A549 (cell line): ENCODE data around the gene FAF1. TPM values are rescaled to one million over a fixed set of nuclear protein-coding genes. Genes with fewer than 3 reads are reported as not detected.
A peak's percentile ranks its signal among the peaks of the same experiment; 100 is the strongest.
"Not testable (repeated sequence)": the region's sequence is repeated elsewhere in the genome, so short reads cannot be mapped to it uniquely, and the experiment has no call there.

Source experiments
- ATAC-seq, 2 experiments: fragments of 200-7000 bp in 1 of 2; fragments of >200 bp in 1 of 2; cut with Nextera tagmentation in 1 of 2; cut with Tn5 transposase in 1 of 2; 3 replicates each; pipeline versions ENCODE4 v1.8.0 to v1.9.1; 2018 to 2020; ENCODE audit warnings: mild to moderate bottlenecking in 1 of 2, moderate library complexity in 1 of 2
- CTCF ChIA-PET: fragments of 300-600 bp; sonication (Branson Sonifier 250); formaldehyde crosslinking; extraction: SDS; loops from one replicate; lab custom pipeline; 2021; ENCODE audit warnings: antibody characterized with exemption, inconsistent platforms; lab: Yijun Ruan, JAX
- POLR2A ChIA-PET: fragments of 350-600 bp; formaldehyde crosslinking; extraction: SDS; loops from one replicate; lab custom pipeline; 2021; ENCODE audit warnings: antibody characterized with exemption, inconsistent platforms; lab: Yijun Ruan, JAX
- DNase-seq, 2 experiments: peaks; one replicate each; pipeline versions ENCODE4 v3.0.0 to v3.0.0-alpha.2; 2011 to 2016; ENCODE audit warnings: low read depth in 1 of 2, low spot score in 1 of 2
- FAIRE-seq: peaks from 2 replicates; lab custom pipeline; 2011; peaks lifted over from hg19 to GRCh38; lab: Jason Lieb, UNC
- H3K27ac ChIP-seq, 2 experiments: fragments of >200 bp; sonication (Bioruptor Twin); formaldehyde crosslinking; 3 replicates each; pipeline ENCODE4 v1.5.1; 2016 to 2017
- H3K4me1 ChIP-seq: fragments of >200 bp; sonication (Bioruptor Twin); formaldehyde crosslinking; 3 replicates; pipeline ENCODE4 v1.6.1; 2016
- H3K4me2 ChIP-seq: fragments of >200 bp; sonication (Bioruptor Twin); formaldehyde crosslinking; 3 replicates; pipeline ENCODE4 v1.6.1; 2016
- H3K4me3 ChIP-seq: fragments of >200 bp; sonication (Bioruptor Twin); formaldehyde crosslinking; 3 replicates; pipeline ENCODE4 v1.5.1; 2016
- H3K9me3 ChIP-seq: fragments of >200 bp; sonication (Bioruptor Twin); formaldehyde crosslinking; 3 replicates; pipeline ENCODE4 v1.6.1; 2016
- CBX2 ChIP-seq: fragments of 200-600 bp; sonication (generic); IDR thresholded peaks from 2 replicates; pipeline ENCODE4 v1.6.1; 2016; ENCODE audit warnings: low read depth, mild to moderate bottlenecking, borderline replicate concordance
- CBX8 ChIP-seq: fragments of 200-600 bp; sonication (generic); IDR thresholded peaks from 2 replicates; pipeline ENCODE4 v1.6.1; 2016
- EHMT2 ChIP-seq: fragments of 200-600 bp; sonication (generic); IDR thresholded peaks from 2 replicates; pipeline ENCODE4 v1.6.1; 2016; ENCODE audit warnings: antibody characterized with exemption, low read depth, mild to moderate bottlenecking, moderate library complexity
- EP300 ChIP-seq, 2 experiments: fragments of >200 bp; sonication (Bioruptor Twin); formaldehyde crosslinking; IDR thresholded peaks; 2 replicates in 1 of 2; 3 replicates in 1 of 2; pipeline ENCODE4 v1.6.1; 2016 to 2017
- GATA3 ChIP-seq: IDR thresholded peaks from 2 replicates; pipeline ENCODE4 v1.6.1; 2012; ENCODE audit warnings: borderline replicate concordance
- HDAC2 ChIP-seq: fragments of 200-600 bp; sonication (generic); IDR thresholded peaks from 2 replicates; pipeline ENCODE4 v1.6.1; 2016
- JUN ChIP-seq, 2 experiments: fragments of >200 bp; sonication (Bioruptor Twin); formaldehyde crosslinking; IDR thresholded peaks; 2 replicates in 1 of 2; 3 replicates in 1 of 2; pipeline ENCODE4 v1.6.1; 2016 to 2017
- KDM5A ChIP-seq: fragments of 200-600 bp; sonication (generic); IDR thresholded peaks from 2 replicates; pipeline ENCODE4 v1.6.1; 2016; ENCODE audit warnings: antibody characterized with exemption, mild to moderate bottlenecking
- MAFK ChIP-seq: fragments of 450-650 bp; IDR thresholded peaks from 2 replicates; pipeline ENCODE4 v1.6.1; 2014; ENCODE audit not compliant: partially characterized antibody
- MAX ChIP-seq: IDR thresholded peaks from 2 replicates; pipeline ENCODE4 v1.6.1; 2012
- NPAS2 ChIP-seq: fragments of 250-450 bp; sonication (Bioruptor Pico); IDR thresholded peaks from 2 replicates; pipeline ENCODE4 v1.8.0; 2022; ENCODE audit warnings: mild to moderate bottlenecking, moderate library complexity, borderline replicate concordance
- RAD21 ChIP-seq, 2 experiments: fragments of >200 bp in 1 of 2; sonication (Bioruptor Twin) in 1 of 2; formaldehyde crosslinking in 1 of 2; IDR thresholded peaks in 1 of 2; conservative IDR thresholded peaks in 1 of 2; 2 replicates in 1 of 2; 3 replicates in 1 of 2; pipeline ENCODE4 v1.6.1; 2012 to 2018; ENCODE audit warnings: inconsistent platforms in 1 of 2
- SMC3 ChIP-seq: fragments of >200 bp; sonication (Bioruptor Twin); formaldehyde crosslinking; IDR thresholded peaks from 3 replicates; pipeline ENCODE4 v1.6.1; 2018; ENCODE audit warnings: inconsistent platforms
- SREBF2 ChIP-seq: fragments of 450-650 bp; IDR thresholded peaks from 2 replicates; pipeline ENCODE4 v1.6.1; 2014; ENCODE audit warnings: mild to moderate bottlenecking, moderate library complexity
- WGBS: methylation state at CpG from one replicate; pipeline ENCODE4 v1.1.6; 2017; ENCODE audit errors: missing lambda C conversion rate; 5-methylcytosine and 5-hydroxymethylcytosine counted together
- polyA plus RNA-seq, 4 experiments: library from polyadenylated mRNA; depleted of rRNA in 3 of 4; stranded (reverse); fragments of >200 nt; fragmentation: RNase III in 1 of 4; extraction: RNeasy Plus Mini Kit Qiagen cat#74134 plus additional on column Dnase treatment in 1 of 4; gene quantifications; 2 replicates in 3 of 4; 3 replicates in 1 of 4; pipeline ENCODE4 v1.2.3, GENCODE V29; 2011 to 2017

Gene FAF1
- polyA plus RNA-seq, 2 of the 4 experiments (the other 2 are of a cell fraction), result 31.7 to 46.2 TPM

DNA sequence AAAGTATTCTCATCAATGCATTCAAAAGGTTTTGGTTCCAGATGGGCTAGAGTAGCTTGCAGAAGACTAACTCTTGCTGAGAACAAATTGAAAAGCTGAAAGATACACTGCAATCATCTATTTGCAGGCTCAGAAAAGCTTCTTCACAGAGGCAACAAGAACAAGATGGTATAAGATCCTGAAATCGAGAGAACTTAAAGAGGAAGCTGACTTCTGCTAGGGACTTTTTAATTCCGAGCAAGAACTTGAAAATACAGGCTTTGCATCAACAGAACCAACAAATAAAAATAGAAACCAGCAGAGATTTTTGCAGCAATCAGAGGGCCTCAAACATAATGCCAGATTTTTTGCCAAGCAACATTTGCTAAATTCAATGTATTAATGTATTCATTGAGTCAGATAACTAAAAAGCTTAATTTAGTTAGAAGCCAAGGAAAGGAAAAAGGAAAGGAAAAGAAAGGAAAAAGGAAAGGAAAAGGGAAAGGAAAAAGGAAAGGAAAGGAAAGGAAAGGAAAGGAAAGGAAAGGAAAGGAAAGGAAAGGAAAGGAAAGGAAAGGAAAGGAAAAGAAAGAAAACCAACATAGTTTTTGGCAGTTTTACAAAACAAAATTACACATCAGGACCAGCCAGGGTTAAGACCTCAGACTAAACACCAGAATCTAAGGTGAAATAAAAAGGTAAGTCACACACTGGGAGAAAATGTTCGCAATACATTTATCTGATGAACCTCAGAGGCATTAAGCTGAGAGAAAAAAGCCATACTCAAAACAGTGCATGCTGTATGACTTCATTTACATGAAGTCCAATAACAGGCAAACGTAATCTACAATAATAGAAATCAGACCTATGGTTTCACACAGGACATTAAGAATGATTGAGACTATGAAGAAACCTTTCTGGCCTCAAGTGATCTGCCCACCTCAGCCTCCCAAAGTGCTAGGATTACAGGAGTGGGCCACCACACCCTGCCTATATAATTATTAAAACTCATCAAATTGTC, 42.6 kb downstream of the FAF1 start:
- DNase-seq (no peak), FAIRE-seq (no peak), ATAC-seq (no peak)
- no peaks in the 10 kb centered on the region for H3K9me3 ChIP-seq
- H3K27ac ChIP-seq, result no peak overlapping the region
- ChIA-PET CTCF (interaction anchor here (0.7 kb wide), 1 partner anchor 43 kb away, joined by 3 read pairs; no protein-coding TSS in a partner anchor), POLR2A (no interaction called here)
- 79% methylated on average over 4 of the region's 4 CpGs for WGBS
- no peaks in the 10 kb centered on the region for H3K4me1 ChIP-seq
- no peak overlapping the region for H3K4me3 ChIP-seq
- H3K4me2 ChIP-seq, result no peak overlapping the region
- TF ChIP-seq GATA3 (no peak), NPAS2 (no peak), RAD21 (conservative IDR thresholded peaks at IDR 0.05 in 1 of 2, IDR thresholded peaks at IDR 0.05 in 1 of 2) (no peak), SMC3 (no peak), EP300 (IDR thresholded peaks at IDR 0.05) (no peak), CBX2 (no peak), EHMT2 (no peak), JUN (IDR thresholded peaks at IDR 0.05) (no peak), KDM5A (no peak)

DNA sequence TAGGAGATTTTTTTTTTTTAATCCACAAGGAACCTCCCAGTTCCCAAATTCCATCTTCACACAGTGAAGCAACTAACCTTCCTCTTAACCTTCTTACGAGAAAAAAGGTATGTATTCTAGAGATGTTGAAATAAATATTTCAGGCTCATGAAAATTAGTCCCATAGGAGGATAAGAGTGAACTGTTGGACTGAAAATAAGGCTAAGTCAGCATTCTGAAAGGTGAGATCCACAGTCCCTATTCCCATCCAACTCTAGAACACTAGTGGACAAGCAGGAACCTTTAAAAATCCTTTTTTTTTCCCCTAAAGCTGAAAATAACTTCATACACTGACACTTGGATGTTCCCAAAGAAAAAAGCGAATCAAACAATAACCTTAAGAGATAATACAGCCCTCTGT, 44.4 kb downstream of the FAF1 start:
- DNase-seq (no peak), ATAC-seq (no peak), FAIRE-seq (no peak)
- TF ChIP-seq CBX2, result no peak
- TF ChIP-seq MAFK, result peak; percentile 43
- no peak for TF ChIP-seq CBX8
- Histone ChIP-seq H3K4me1 (no peaks in the 10 kb centered on the region), H3K4me2 (no peak overlapping the region), H3K27ac (no peak overlapping the region), H3K9me3 (no peaks in the 10 kb centered on the region), H3K4me3 (no peak overlapping the region)
- WGBS, result 94% methylated on average over 2 of the region's 2 CpGs
- ChIA-PET CTCF (interaction anchor here (1.0 to 1.2 kb wide), 3 partner anchors 13 to 275 kb away, joined by 3 to 4 read pairs (median 4); no protein-coding TSS in a partner anchor), POLR2A (no interaction called here)

GRCh38 chr1:50913954-50914353, 46.1 kb downstream of the FAF1 start:
- Histone ChIP-seq H3K27ac (no peak overlapping the region), H3K4me1 (no peaks in the 10 kb centered on the region), H3K4me2 (no peak overlapping the region), H3K4me3 (no peak overlapping the region), H3K9me3 (no peaks in the 10 kb centered on the region)
- no peak for ATAC-seq
- TF ChIP-seq SMC3 (no peak), MAFK (peak; percentile 41), SREBF2 (no peak), HDAC2 (no peak), MAX (no peak)
- ChIA-PET CTCF (no interaction called here), POLR2A (no interaction called here)
- no peak for FAIRE-seq
- DNase-seq, result no peak
- WGBS, result 91% methylated on average over 1 of the region's 1 CpG

DNA sequence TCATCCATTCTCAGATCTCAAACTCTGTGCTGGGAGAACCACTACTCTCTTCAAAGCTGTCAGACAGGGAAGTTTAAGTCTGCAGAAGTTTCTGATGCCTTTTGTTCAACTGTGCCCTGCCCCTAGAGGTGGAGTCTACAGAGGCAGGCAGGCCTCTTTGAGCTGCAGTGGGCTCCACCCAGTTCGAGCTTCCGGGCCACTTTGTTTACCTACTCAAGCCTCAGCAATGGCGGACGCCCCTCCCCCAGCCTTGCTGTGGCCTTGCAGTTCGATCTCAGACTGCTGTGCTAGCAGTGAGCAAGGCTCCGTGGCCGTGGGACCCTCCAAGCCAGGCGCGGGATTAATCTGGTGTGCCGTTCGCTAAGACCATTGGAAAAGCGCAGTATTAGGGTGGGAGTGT, 49.7 kb downstream of the FAF1 start:
- H3K4me2 ChIP-seq, ATAC-seq, DNase-seq, POLR2A ChIA-PET, CTCF ChIA-PET, H3K4me3 ChIP-seq, H3K27ac ChIP-seq, H3K9me3 ChIP-seq, H3K4me1 ChIP-seq, FAIRE-seq: not testable (repeated sequence)
- no CpG with 5 or more reads among the region's 12 CpGs for WGBS

- not testable (repeated sequence) for H3K27ac ChIP-seq
- peak; percentile 20 for TF ChIP-seq MAFK
- TF ChIP-seq, all 56 proteins: peak for 1; not testable (repeated sequence) for 55
- H3K4me3 ChIP-seq, ATAC-seq, H3K4me2 ChIP-seq, POLR2A ChIA-PET, DNase-seq, CTCF ChIA-PET, H3K4me1 ChIP-seq, FAIRE-seq, H3K9me3 ChIP-seq: not testable (repeated sequence)
Measured at GRCh38 chr1:50907610-50908009, 52.5 kb downstream of the FAF1 start.

DNA sequence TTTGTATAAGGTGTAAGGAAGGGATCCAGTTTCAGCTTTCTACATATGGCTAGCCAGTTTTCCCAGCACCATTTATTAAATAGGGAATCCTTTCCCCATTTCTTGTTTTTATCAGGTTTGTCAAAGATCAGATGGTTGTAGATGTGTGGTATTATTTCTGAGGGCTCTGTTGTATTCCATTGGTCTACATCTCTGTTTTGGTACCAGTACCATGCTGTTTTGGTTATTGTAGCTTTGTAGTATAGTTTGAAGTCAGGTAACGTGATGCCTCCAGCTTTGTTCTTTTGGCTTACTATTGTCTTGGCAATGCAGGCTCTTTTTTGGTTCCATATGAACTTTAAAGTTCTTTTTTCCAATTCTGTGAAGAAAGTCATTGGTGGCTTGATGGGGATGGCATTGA, 54.0 kb downstream of the FAF1 start:
- POLR2A ChIA-PET, H3K4me1 ChIP-seq, H3K27ac ChIP-seq, CTCF ChIA-PET, H3K4me3 ChIP-seq, H3K4me2 ChIP-seq, ATAC-seq, FAIRE-seq, DNase-seq, H3K9me3 ChIP-seq: not testable (repeated sequence)
- WGBS, result 75% methylated on average over 1 of the region's 1 CpG
